K562 treated with DMSO at 1 percent for 24 hours (cell line): ENCODE measurements around the gene ZRSR2. TPM values are rescaled to one million over a fixed set of nuclear protein-coding genes. Genes with fewer than 3 reads are reported as not detected.

Experiments
- total RNA-seq: library from RNA; unstranded; fragments of 300-600 nt; gene quantifications from 2 replicates; pipeline ENCODE4 v1.2.3, GENCODE V29; 2022; ENCODE audit warnings: low read depth; ENCODE audit not compliant: insufficient read depth

ZRSR2 gene
- total RNA-seq = 12.5 and 15.3 TPM in 2 replicates

GRCh38 chrX:15789979-15790768 is at the start of gene ZRSR2:
Gene ZRSR2, plus strand, starts transcription at chrX:15790484. Its CDS starts 12 bp downstream, at chrX:15790496.

GRCh38 chrX:15854712-15855567 is 64.7 kb downstream of the ZRSR2 start, which contains the start of gene AP1S2:
Gene AP1S2, minus strand, starts transcription at chrX:15854813. Its CDS starts 2,289 bp downstream, at chrX:15852524.

Other genes with a start within 250 kb of the ZRSR2 start
- gene ACE2, start 189.5 kb upstream of the ZRSR2 start, total RNA-seq = not detected in 2 replicates
- gene CLTRN, start 125.7 kb upstream of the ZRSR2 start, total RNA-seq = not detected in 2 replicates
- gene CA5B, start 52.2 kb upstream of the ZRSR2 start, total RNA-seq = 0.51 and 0.73 TPM in 2 replicates
- gene AP1S2, start 64.3 kb downstream of the ZRSR2 start, total RNA-seq = 20.1 and 28.3 TPM in 2 replicates